Esophagus squamous epithelium (tissue), 5 donors: ENCODE results near the gene ARRB1. TPM values are rescaled to one million over a fixed set of nuclear protein-coding genes. Genes with fewer than 3 reads are reported as not detected.
"Not testable (repeated sequence)": the region's sequence is repeated elsewhere in the genome, so short reads cannot be mapped to it uniquely, and the experiment has no call there.

Experiments
- DNase-seq: peaks from one replicate; lab custom pipeline; 2025; lab: John Stamatoyannopoulos, UW
- H3K27ac ChIP-seq, 4 donors: fragments of 200-600 bp; sonication (generic); one replicate each; pipeline ENCODE4 v1.5.1; 2016 to 2019; ENCODE audit warnings: mild to moderate bottlenecking in 1 of 4
- H3K27me3 ChIP-seq, 4 donors: fragments of 200-600 bp; sonication (generic); 1 replicate in 3 of 4; 2 replicates in 1 of 4; pipeline versions ENCODE4 v1.5.1 to v1.6.0; 2017 to 2021; ENCODE audit warnings: antibody characterized with exemption in 1 of 4
- H3K36me3 ChIP-seq, 3 donors: fragments of 200-600 bp; sonication (generic); one replicate each; pipeline ENCODE4 v1.5.1; 2016 to 2019
- H3K4me1 ChIP-seq, 3 donors: fragments of 200-600 bp; sonication (generic); one replicate each; pipeline ENCODE4 v1.5.1; 2017 to 2019
- H3K4me3 ChIP-seq, 4 donors: fragments of 200-600 bp; sonication (generic); 1 replicate in 3 of 4; 2 replicates in 1 of 4; pipeline ENCODE4 v1.5.1; 2016 to 2019; ENCODE audit warnings: mild to moderate bottlenecking in 2 of 4, moderate library complexity in 1 of 4
- H3K9me3 ChIP-seq, 3 donors: fragments of 200-600 bp; sonication (generic); one replicate each; pipeline ENCODE4 v1.5.1; 2016 to 2019
- CTCF ChIP-seq, 6 experiments: fragments of 450-650 bp in 4 of 6; fragments of 200-600 bp in 2 of 6; sonication (generic) in 2 of 6; IDR thresholded peaks; one replicate each; pipeline ENCODE4 v1.5.1; 2016 to 2019; ENCODE audit warnings: antibody characterized with exemption in 6 of 6, mild to moderate bottlenecking in 4 of 6, moderate library complexity in 4 of 6
- POLR2A ChIP-seq, 4 donors: fragments of 450-650 bp; IDR thresholded peaks; one replicate each; pipeline ENCODE4 v1.6.1; 2017; ENCODE audit warnings: antibody characterized with exemption in 4 of 4, mild to moderate bottlenecking in 4 of 4, moderate library complexity in 3 of 4
- WGBS, 2 donors: methylation state at CpG; one replicate each; pipeline ENCODE4 v1.1.5; 2018; 5-methylcytosine and 5-hydroxymethylcytosine counted together
- intact Hi-C: fragments of 100-400 bp; cut with DNase I; formaldehyde crosslinking; loops from one replicate; pipeline ENCODE4 v1.15.0; 2022
- total RNA-seq, 4 donors: library from RNA; depleted of rRNA; stranded (reverse); fragments of >200 nt; gene quantifications; one replicate each; pipeline ENCODE4 v1.1.0, GENCODE V29; 2016
- donor health status: DM: yes; HTN: yes; CAD: no.

Gene ARRB1
- total RNA-seq, 4 donors from 2014 or later: 9.6 to 24.8 (median 17.8) TPM

- WGBS, 2 donors: 73 to 77% methylated on average over 3 to 5 of the region's 8 CpGs
Measured at GRCh38 chr11:75373201-75373600, 21.7 kb upstream of the ARRB1 start.

GRCh38 chr11:75371949-75372876, 20.8 kb upstream of the ARRB1 start:
- intact Hi-C loops: no loop called here
- TF ChIP-seq CTCF (IDR thresholded peaks at IDR 0.05) (no peak), POLR2A (IDR thresholded peaks at IDR 0.05) (no peak)
- no peak overlapping the region for H3K4me3 ChIP-seq
- no peak for DNase-seq
- peak overlapping the region; percentile 50 to 85 (median 72) for H3K27ac ChIP-seq
- no peaks in the 10 kb centered on the region for H3K9me3 ChIP-seq
- no peaks in the 10 kb centered on the region for H3K27me3 ChIP-seq
- H3K36me3 ChIP-seq: no peaks in the 10 kb centered on the region
- peaks cover 12 to 28% (median 15%) of the 10 kb centered on the region in 3 donors for H3K4me1 ChIP-seq
- WGBS, 2 donors: 34 to 38% methylated on average over 7 to 8 of the region's 8 CpGs

More at GRCh38 chr11:75373201-75373600, 21.7 kb upstream of the ARRB1 start:
- DNase-seq: no peak
- Histone ChIP-seq H3K9me3 (no peaks in the 10 kb centered on the region), H3K27ac (peak overlapping the region in 1 of 4 donors; percentile 59), H3K27me3 (no peaks in the 10 kb centered on the region), H3K36me3 (no peaks in the 10 kb centered on the region), H3K4me3 (no peak overlapping the region), H3K4me1 (peaks cover 12 to 28% (median 15%) of the 10 kb centered on the region in 3 donors)
- intact Hi-C loops: no loop called here
- no peak for TF ChIP-seq POLR2A (IDR thresholded peaks at IDR 0.05)
- TF ChIP-seq CTCF (IDR thresholded peaks at IDR 0.05): no peak

DNA sequence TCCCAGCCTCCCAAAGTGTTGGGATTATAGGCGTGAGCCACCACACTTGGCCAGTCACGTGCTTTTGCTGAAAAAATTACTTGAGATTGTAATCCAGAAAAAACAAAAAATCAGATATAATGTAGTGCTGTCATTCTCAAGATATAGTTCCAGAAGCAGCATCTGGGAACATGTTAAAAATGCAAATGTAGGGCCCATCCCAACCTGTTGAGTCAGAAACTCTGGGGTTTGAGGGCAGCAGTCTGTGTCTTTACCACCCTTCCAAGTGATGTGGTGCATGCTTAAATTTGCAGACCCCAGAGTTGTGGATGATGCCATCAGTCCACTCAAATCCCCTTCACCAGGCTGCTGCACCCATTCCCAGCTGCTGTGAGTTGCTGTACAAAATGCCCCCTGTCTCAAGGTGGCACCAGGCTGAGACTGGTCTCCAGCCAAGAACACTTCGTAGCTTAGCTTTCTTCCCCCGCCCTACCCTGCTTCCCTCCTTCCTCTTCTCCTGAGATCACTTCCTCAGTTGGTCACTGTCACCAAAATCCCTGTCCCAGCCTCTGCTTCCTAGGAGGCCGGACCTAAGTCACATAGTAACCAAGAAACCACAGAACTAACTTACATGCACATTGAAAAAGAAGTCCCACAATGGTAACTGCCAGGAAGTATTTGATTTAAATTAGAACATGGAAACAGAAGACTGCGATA, 18.2 kb upstream of the ARRB1 start:
- H3K36me3 ChIP-seq: no peaks in the 10 kb centered on the region
- no peaks in the 10 kb centered on the region for H3K9me3 ChIP-seq
- H3K4me1 ChIP-seq: peaks cover 12 to 28% (median 15%) of the 10 kb centered on the region in 3 donors
- intact Hi-C loops: no loop called here
- H3K4me3 ChIP-seq: no peak overlapping the region
- no peaks in the 10 kb centered on the region for H3K27me3 ChIP-seq
- peak overlapping the region in 1 of 4 donors; percentile 49 for H3K27ac ChIP-seq
- DNase-seq: no peak
- TF ChIP-seq CTCF (IDR thresholded peaks at IDR 0.05): no peak
- TF ChIP-seq POLR2A (IDR thresholded peaks at IDR 0.05): no peak
- 58 to 70% methylated on average over 6 of the region's 6 CpGs for WGBS, 2 donors

GRCh38 chr11:75366826-75367225, 15.4 kb upstream of the ARRB1 start:
- 75 to 91% methylated on average over 5 of the region's 5 CpGs for WGBS, 2 donors
- DNase-seq: not testable (repeated sequence)

DNA sequence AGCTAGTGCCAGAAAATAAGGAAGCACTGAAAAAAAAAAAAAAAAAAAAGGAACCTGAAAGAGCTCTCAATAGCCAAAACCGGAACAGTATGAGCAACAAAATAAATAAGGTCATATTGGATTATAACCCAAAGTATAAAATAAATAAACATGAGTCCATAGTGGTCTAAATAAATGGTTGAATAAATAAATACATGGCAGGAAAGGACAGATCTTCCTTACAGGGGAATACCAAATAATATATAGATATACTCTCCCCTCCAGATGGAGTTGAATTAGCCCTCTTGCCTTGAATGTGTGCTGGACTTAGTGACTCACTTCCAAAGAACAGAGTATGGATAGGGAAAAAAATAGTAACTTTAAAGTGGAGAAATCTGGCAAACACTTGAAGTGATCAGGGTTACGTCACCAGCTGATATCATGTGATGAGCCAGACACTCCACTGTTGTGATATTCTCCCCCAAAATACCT, 14.3 kb upstream of the ARRB1 start:
- H3K4me3 ChIP-seq: no peak overlapping the region
- TF ChIP-seq CTCF (IDR thresholded peaks at IDR 0.05) (no peak), POLR2A (IDR thresholded peaks at IDR 0.05) (no peak)
- no peaks in the 10 kb centered on the region for H3K36me3 ChIP-seq
- 23 to 35% methylated on average over 2 of the region's 2 CpGs for WGBS, 2 donors
- peaks cover 0 to 7% (median 0%) of the 10 kb centered on the region in 3 donors for H3K4me1 ChIP-seq
- no peaks in the 10 kb centered on the region for H3K9me3 ChIP-seq
- H3K27ac ChIP-seq: no peak overlapping the region
- intact Hi-C loops: no loop called here
- H3K27me3 ChIP-seq: no peaks in the 10 kb centered on the region
- no peak for DNase-seq

More at GRCh38 chr11:75366826-75367225, 15.4 kb upstream of the ARRB1 start:
- H3K27ac ChIP-seq, H3K4me3 ChIP-seq, H3K9me3 ChIP-seq, H3K27me3 ChIP-seq, intact Hi-C loops, H3K36me3 ChIP-seq: not testable (repeated sequence)
- H3K4me1 ChIP-seq: peaks cover 6 to 14% (median 6%) of the 10 kb centered on the region in 3 donors

DNA sequence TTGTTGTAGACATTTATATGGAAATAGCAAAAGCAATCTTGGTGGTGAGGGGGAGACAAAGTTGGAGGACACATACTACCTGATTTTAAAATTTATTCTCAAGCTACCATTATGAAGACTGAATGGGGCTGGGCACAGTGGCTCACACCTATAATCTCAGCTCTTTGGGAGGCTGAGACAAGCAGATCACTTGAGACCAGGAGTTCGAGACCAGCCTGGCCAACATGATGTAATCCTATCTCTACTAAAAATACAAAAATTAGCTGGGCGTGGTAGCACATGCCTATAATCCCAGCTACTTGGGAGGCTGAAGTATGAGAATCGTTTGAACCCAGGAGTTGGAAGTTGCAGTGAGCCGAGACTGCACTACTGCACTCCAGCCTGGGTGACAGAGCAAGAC, 10.8 kb upstream of the ARRB1 start:
- H3K27me3 ChIP-seq, DNase-seq, intact Hi-C loops, H3K36me3 ChIP-seq, H3K9me3 ChIP-seq, H3K4me3 ChIP-seq, H3K4me1 ChIP-seq, H3K27ac ChIP-seq: not testable (repeated sequence)
- 61 to 74% methylated on average over 2 to 4 of the region's 4 CpGs for WGBS, 2 donors
